Coronary artery (tissue), 2 donors: Measurements from ENCODE around the gene SUPT5H.

Experiments
- DNase-seq: peaks from one replicate; pipeline ENCODE4 v3.0.0-alpha.2; 2017; ENCODE audit warnings: low spot score
- H3K27ac ChIP-seq, 2 donors: fragments of 200-600 bp; sonication (generic); one replicate each; pipeline ENCODE4 v1.5.1; 2016 to 2019
- H3K4me3 ChIP-seq: fragments of 200-600 bp; sonication (generic); 2 replicates; pipeline ENCODE4 v1.5.1; 2016; ENCODE audit warnings: mild to moderate bottlenecking, moderate library complexity
- CTCF ChIP-seq: fragments of 200-600 bp; sonication (generic); IDR thresholded peaks from one replicate; pipeline ENCODE4 v1.5.1; 2019; ENCODE audit warnings: antibody characterized with exemption

The SUPT5H gene

GRCh38 chr19:39479916-39480315 is 34.5 kb downstream of the SUPT5H start:
- peak overlapping the region; percentile 54 to 90 for H3K27ac ChIP-seq
- TF ChIP-seq CTCF: no peak
- no peak for DNase-seq
- peak overlapping the region; percentile 90 for H3K4me3 ChIP-seq

GRCh38 chr19:39480337-39481228 is 35.2 kb downstream of the SUPT5H start, which contains the start of gene TIMM50:
TIMM50 (plus strand) TSS chr19:39480838; CDS start chr19:39480854, 16 bp downstream.
- Histone ChIP-seq H3K27ac (peak within 1 kb of the TSS; percentile 54 to 90), H3K4me3 (peak within 1 kb of the TSS; percentile 90)
- peak; percentile 96 for DNase-seq
- TF ChIP-seq CTCF: no peak

GRCh38 chr19:39481229-39481545 is 35.8 kb downstream of the SUPT5H start:
- DNase-seq: no peak
- H3K27ac ChIP-seq: peak overlapping the region; percentile 54 to 90
- TF ChIP-seq CTCF: no peak
- peak overlapping the region; percentile 90 for H3K4me3 ChIP-seq

- no peak for TF ChIP-seq CTCF
- no peak for DNase-seq
- Histone ChIP-seq H3K27ac (no peak overlapping the region), H3K4me3 (peak overlapping the region; percentile 90)
Measured at GRCh38 chr19:39481676-39482075, 36.3 kb downstream of the SUPT5H start.

- no peak for TF ChIP-seq CTCF
- no peak overlapping the region for H3K4me3 ChIP-seq
- H3K27ac ChIP-seq: no peak overlapping the region
- no peak for DNase-seq
Measured at GRCh38 chr19:39483141-39483540, 37.8 kb downstream of the SUPT5H start.

- Histone ChIP-seq H3K4me3 (no peak overlapping the region), H3K27ac (no peak overlapping the region)
- DNase-seq: no peak
- TF ChIP-seq CTCF: no peak
Measured at GRCh38 chr19:39489756-39490155, 44.4 kb downstream of the SUPT5H start.

GRCh38 chr19:39492225-39492624 is 46.8 kb downstream of the SUPT5H start:
- no peak for TF ChIP-seq CTCF
- no peak for DNase-seq
- no peak overlapping the region for H3K27ac ChIP-seq
- H3K4me3 ChIP-seq: no peak overlapping the region
